G401.6 (cell line): ENCODE measurements around the gene RAMP1.
"Not testable (repeated sequence)": the region's sequence is repeated elsewhere in the genome, so short reads cannot be mapped to it uniquely, and the experiment has no call there.

ENCODE experiments used
- FAIRE-seq: peaks from 2 replicates; lab custom pipeline; 2012; peaks lifted over from hg19 to GRCh38; lab: Jason Lieb, UNC

RAMP1 gene

GRCh38 chr2:237859533-237860272, at the start of gene RAMP1:
Gene RAMP1, plus strand, starts transcription at chr2:237859623. Its CDS starts 53 bp downstream, at chr2:237859676.
- no peak for FAIRE-seq

- no peak for FAIRE-seq
These were observed 43.8 kb upstream of the RAMP1 start for GRCh38 chr2:237815637-237816036.

- no peak for FAIRE-seq
These were observed 42.9 kb upstream of the RAMP1 start for GRCh38 chr2:237816531-237816930.

GRCh38 chr2:237818066-237818473, 41.4 kb upstream of the RAMP1 start:
- no peak for FAIRE-seq

GRCh38 chr2:237819231-237819630, 40.2 kb upstream of the RAMP1 start:
- FAIRE-seq, result no peak

GRCh38 chr2:237820421-237820820, 39.0 kb upstream of the RAMP1 start:
- FAIRE-seq, result no peak

GRCh38 chr2:237823544-237823943, 35.9 kb upstream of the RAMP1 start:
- no peak for FAIRE-seq

- FAIRE-seq, result no peak
These were observed 35.3 kb upstream of the RAMP1 start for GRCh38 chr2:237824085-237824484.

GRCh38 chr2:237827421-237827987, 31.9 kb upstream of the RAMP1 start:
- no peak for FAIRE-seq

GRCh38 chr2:237830522-237830921, 28.9 kb upstream of the RAMP1 start:
- FAIRE-seq, result no peak

- no peak for FAIRE-seq
These were observed 25.9 kb upstream of the RAMP1 start for GRCh38 chr2:237833546-237833945.

- no peak for FAIRE-seq
These were observed 24.1 kb upstream of the RAMP1 start for GRCh38 chr2:237835372-237835771.

GRCh38 chr2:237841051-237841450, 18.4 kb upstream of the RAMP1 start:
- no peak for FAIRE-seq

GRCh38 chr2:237848940-237849339, 10.5 kb upstream of the RAMP1 start:
- FAIRE-seq, result not testable (repeated sequence)

GRCh38 chr2:237854295-237854694, 5.1 kb upstream of the RAMP1 start:
- no peak for FAIRE-seq

- FAIRE-seq, result no peak
These were observed 1.6 kb upstream of the RAMP1 start for GRCh38 chr2:237857791-237858190.

- no peak for FAIRE-seq
These were observed 935 bp upstream of the RAMP1 start for GRCh38 chr2:237858294-237859081.

GRCh38 chr2:237859082-237859433, 365 bp upstream of the RAMP1 start:
- FAIRE-seq, result no peak

GRCh38 chr2:237860273-237860935, 981 bp downstream of the RAMP1 start:
- FAIRE-seq, result no peak

- no peak for FAIRE-seq
These were observed 2.6 kb downstream of the RAMP1 start for GRCh38 chr2:237861875-237862527.

GRCh38 chr2:237862528-237862895, 3.1 kb downstream of the RAMP1 start:
- FAIRE-seq, result no peak

- FAIRE-seq, result no peak
These were observed 3.7 kb downstream of the RAMP1 start for GRCh38 chr2:237863102-237863511.
